H9 (cell line): ENCODE data around the gene SUPT5H. TPM values are rescaled to one million over a fixed set of nuclear protein-coding genes. Genes with fewer than 3 reads are reported as not detected.

Source experiments
- DNase-seq: peaks from one replicate; pipeline ENCODE4 v3.0.0-alpha.2; 2017
- H2AFZ ChIP-seq: one replicate; pipeline ENCODE4 v1.6.1; 2013; ENCODE audit warnings: mild to moderate bottlenecking, low read length, control low read depth, moderate library complexity
- H2AK5ac ChIP-seq: 2 replicates; pipeline ENCODE4 v1.6.1; 2013; ENCODE audit warnings: low read length, control low read depth, mixed read lengths; ENCODE audit not compliant: insufficient read length
- H2BK120ac ChIP-seq: one replicate; pipeline ENCODE4 v1.6.1; 2013; ENCODE audit warnings: low read depth, mild to moderate bottlenecking, low read length, control low read depth, inconsistent platforms; ENCODE audit not compliant: poor library complexity, severe bottlenecking
- H2BK12ac ChIP-seq: 2 replicates; pipeline ENCODE4 v1.6.1; 2013; ENCODE audit warnings: low read length, control low read depth, mixed read lengths, low read depth; ENCODE audit not compliant: insufficient read length
- H2BK15ac ChIP-seq: 2 replicates; pipeline ENCODE4 v1.6.1; 2013; ENCODE audit warnings: low read depth, low read length, control low read depth
- H2BK20ac ChIP-seq: one replicate; pipeline ENCODE4 v1.6.1; 2013; ENCODE audit warnings: low read depth, mild to moderate bottlenecking, low read length, control low read depth, inconsistent platforms; ENCODE audit not compliant: poor library complexity, severe bottlenecking
- H2BK5ac ChIP-seq: 2 replicates; pipeline ENCODE4 v1.6.1; 2013; ENCODE audit warnings: low read length, control low read depth, mixed read lengths; ENCODE audit not compliant: insufficient read length
- H3K14ac ChIP-seq: 2 replicates; pipeline ENCODE4 v1.6.1; 2013; ENCODE audit warnings: low read length, control low read depth; ENCODE audit not compliant: insufficient read depth
- H3K18ac ChIP-seq: 2 replicates; pipeline ENCODE4 v1.6.1; 2013; ENCODE audit warnings: low read depth, mild to moderate bottlenecking, mixed read lengths, low read length, control low read depth; ENCODE audit not compliant: insufficient read length
- H3K23ac ChIP-seq: 2 replicates; pipeline ENCODE4 v1.6.1; 2013; ENCODE audit warnings: low read length, control low read depth, mixed read lengths, low read depth; ENCODE audit not compliant: insufficient read length
- H3K23me2 ChIP-seq: 2 replicates; pipeline ENCODE4 v1.6.1; 2013; ENCODE audit warnings: low read depth, mild to moderate bottlenecking, mixed read lengths, low read length, control low read depth; ENCODE audit not compliant: insufficient read length, poor library complexity, severe bottlenecking
- H3K27ac ChIP-seq: 2 replicates; pipeline ENCODE4 v1.5.1; 2013; ENCODE audit warnings: low read length, control low read depth, mixed read lengths, low read depth; ENCODE audit not compliant: insufficient read length
- H3K27me3 ChIP-seq: 2 replicates; pipeline ENCODE4 v1.6.1; 2013; ENCODE audit warnings: low read length, control low read depth, inconsistent platforms; ENCODE audit not compliant: insufficient read depth
- H3K4ac ChIP-seq: 2 replicates; pipeline ENCODE4 v1.6.1; 2013; ENCODE audit warnings: low read depth, mild to moderate bottlenecking, control low read depth, inconsistent platforms, low read length, moderate library complexity
- H3K4me1 ChIP-seq: 2 replicates; pipeline ENCODE4 v1.6.1; 2013; ENCODE audit warnings: low read length, control low read depth, inconsistent platforms; ENCODE audit not compliant: insufficient read depth
- H3K4me2 ChIP-seq: 2 replicates; pipeline ENCODE4 v1.6.1; 2013; ENCODE audit warnings: low read length, control low read depth, mixed read lengths; ENCODE audit not compliant: insufficient read length, insufficient read depth
- H3K56ac ChIP-seq: 2 replicates; pipeline ENCODE4 v1.6.1; 2013; ENCODE audit warnings: low read depth, mild to moderate bottlenecking, mixed read lengths, low read length, control low read depth; ENCODE audit not compliant: insufficient read length
- H3K79me1 ChIP-seq: 2 replicates; pipeline ENCODE4 v1.6.1; 2013; ENCODE audit warnings: low read depth, mild to moderate bottlenecking, moderate library complexity, low read length, control low read depth, inconsistent platforms; ENCODE audit not compliant: insufficient read depth, poor library complexity, severe bottlenecking
- H3K79me2 ChIP-seq: 2 replicates; pipeline ENCODE4 v1.6.1; 2013; ENCODE audit warnings: low read length, control low read depth, inconsistent platforms; ENCODE audit not compliant: insufficient read depth
- H3K9ac ChIP-seq: 2 replicates; pipeline ENCODE4 v1.6.1; 2013; ENCODE audit warnings: low read length, control low read depth, mixed read lengths; ENCODE audit not compliant: insufficient read length; ENCODE audit errors: extremely low read depth
- H3K9me3 ChIP-seq: one replicate; pipeline ENCODE4 v1.6.1; 2013; ENCODE audit warnings: low read depth, low read length, inconsistent platforms; ENCODE audit not compliant: control insufficient read depth
- H3T11ph ChIP-seq: one replicate; pipeline ENCODE4 v1.6.1; 2013; ENCODE audit warnings: mild to moderate bottlenecking, low read length, control low read depth, inconsistent platforms
- H4K20me1 ChIP-seq: one replicate; pipeline ENCODE4 v1.6.1; 2013; ENCODE audit not compliant: control insufficient read depth, insufficient read length, insufficient read depth
- H4K5ac ChIP-seq: 2 replicates; pipeline ENCODE4 v1.6.1; 2013; ENCODE audit warnings: low read depth, mild to moderate bottlenecking, mixed read lengths, low read length, control low read depth; ENCODE audit not compliant: insufficient read length
- H4K8ac ChIP-seq: replicated peaks from 2 replicates; pipeline ENCODE4 v1.6.1; 2013; ENCODE audit warnings: low read length, control low read depth, mixed read lengths, low read depth; ENCODE audit not compliant: insufficient read length
- H4K91ac ChIP-seq: 2 replicates; pipeline ENCODE4 v1.6.1; 2013; ENCODE audit warnings: low read depth, mild to moderate bottlenecking, moderate library complexity, mixed read lengths, low read length, control low read depth; ENCODE audit not compliant: insufficient read length
- H3K27ac Mint-ChIP-seq, 3 experiments: 2 replicates in 2 of 3; 3 replicates in 1 of 3; pipeline ENCODE4 v1.8.0; 2020 to 2021; ENCODE audit warnings: mixed read lengths in 3 of 3, mild to moderate bottlenecking in 1 of 3, moderate library complexity in 1 of 3
- H3K27me3 Mint-ChIP-seq: 2 replicates; pipeline ENCODE4 v1.8.0; 2021; ENCODE audit warnings: low read depth, mild to moderate bottlenecking, moderate library complexity, mixed read lengths
- H3K36me3 Mint-ChIP-seq, 3 experiments: 2 replicates in 2 of 3; 3 replicates in 1 of 3; pipeline ENCODE4 v1.8.0; 2020 to 2021; ENCODE audit warnings: low read depth in 3 of 3, mixed read lengths in 3 of 3; ENCODE audit not compliant: insufficient read depth in 1 of 3
- H3K4me1 Mint-ChIP-seq, 2 experiments: 2 replicates each; pipeline ENCODE4 v1.8.0; 2020; ENCODE audit warnings: mixed read lengths in 2 of 2
- H3K4me3 Mint-ChIP-seq, 2 experiments: 2 replicates in 1 of 2; 3 replicates in 1 of 2; pipeline ENCODE4 v1.8.0; 2020 to 2021; ENCODE audit warnings: mild to moderate bottlenecking in 2 of 2, mixed read lengths in 2 of 2, moderate library complexity in 1 of 2
- H3K9me3 Mint-ChIP-seq, 2 experiments: 2 replicates in 1 of 2; 3 replicates in 1 of 2; pipeline ENCODE4 v1.8.0; 2020; ENCODE audit warnings: mild to moderate bottlenecking in 2 of 2, mixed read lengths in 2 of 2, moderate library complexity in 1 of 2
- CTCF ChIP-seq: fragments of 200-600 bp; sonication (generic); conservative IDR thresholded peaks from 3 replicates; pipeline ENCODE4 v1.8.0; 2021; ENCODE audit warnings: antibody characterized with exemption, mild to moderate bottlenecking
- WGBS: extraction: QIAGEN DNeasy Blood & Tissue Kit; methylation state at CpG from one replicate; pipeline ENCODE4 v1.1.7; 2013; ENCODE audit warnings: missing lambda C conversion rate, low lambda C conversion rate, mixed read lengths; ENCODE audit not compliant: insufficient read length; ENCODE audit errors: extremely low coverage; 5-methylcytosine and 5-hydroxymethylcytosine counted together
- total RNA-seq: library from RNA; stranded (reverse); gene quantifications from 2 replicates; pipeline ENCODE4 v1.2.1, GENCODE V29; 2021

SUPT5H gene
- total RNA-seq, 1 experiment from 2014 or later, result 145 TPM

GRCh38 chr19:39472746-39473442, 27.5 kb downstream of the SUPT5H start:
- Histone ChIP-seq H3K56ac (no peak overlapping the region), H3K9ac (no peak overlapping the region), H3K4me1 (no peaks in the 10 kb centered on the region), H2BK5ac (no peak overlapping the region), H3K23ac (no peak overlapping the region), H3K18ac (no peak overlapping the region), H2BK12ac (no peak overlapping the region), H3K14ac (no peak overlapping the region), H3K27me3 (no peaks in the 10 kb centered on the region), H4K8ac (no peak overlapping the region), H2BK120ac (no peak overlapping the region), H3K23me2 (no peaks in the 10 kb centered on the region), H4K5ac (no peak overlapping the region), H3K9me3 (no peaks in the 10 kb centered on the region), H3K27ac (no peak overlapping the region), H3T11ph (no peak overlapping the region), H3K79me1 (no peaks in the 10 kb centered on the region), H2AK5ac (no peak overlapping the region), H4K20me1 (no peaks in the 10 kb centered on the region), H2BK15ac (no peak overlapping the region), H3K79me2 (no peaks in the 10 kb centered on the region), H2AFZ (no peak overlapping the region), H4K91ac (no peak overlapping the region), H3K4me2 (no peak overlapping the region), H3K4ac (no peak overlapping the region), H2BK20ac (no peak overlapping the region)
- H3K9me3 Mint-ChIP-seq, result no peaks in the 10 kb centered on the region; a peak in 1 of 5 replicates
- no peak overlapping the region for H3K4me3 Mint-ChIP-seq
- no peak overlapping the region for H3K27ac Mint-ChIP-seq
- TF ChIP-seq CTCF, result no peak
- no peak for DNase-seq
- no CpG with 5 or more reads among the region's 32 CpGs for WGBS
- H3K36me3 Mint-ChIP-seq, result peaks cover 50 to 86% (median 82%) of the 10 kb centered on the region in 3 experiments; a peak in 6 of 7 replicates
- H3K27me3 Mint-ChIP-seq, result no peaks in the 10 kb centered on the region; the same call in 1 of the 2 replicates
- peaks cover 0 to 5% of the 10 kb centered on the region in 2 experiments; a peak in 1 of 4 replicates for H3K4me1 Mint-ChIP-seq
